ENCODE results near the gene PEX14. TPM values are rescaled to one million over a fixed set of nuclear protein-coding genes. Genes with fewer than 3 reads are reported as not detected.

The PEX14 gene
- polyA plus RNA-seq, 1 donor (not counting 4 experiments of a cell fraction or from before 2014, with no cell fraction given), result 8.4 TPM

DNA sequence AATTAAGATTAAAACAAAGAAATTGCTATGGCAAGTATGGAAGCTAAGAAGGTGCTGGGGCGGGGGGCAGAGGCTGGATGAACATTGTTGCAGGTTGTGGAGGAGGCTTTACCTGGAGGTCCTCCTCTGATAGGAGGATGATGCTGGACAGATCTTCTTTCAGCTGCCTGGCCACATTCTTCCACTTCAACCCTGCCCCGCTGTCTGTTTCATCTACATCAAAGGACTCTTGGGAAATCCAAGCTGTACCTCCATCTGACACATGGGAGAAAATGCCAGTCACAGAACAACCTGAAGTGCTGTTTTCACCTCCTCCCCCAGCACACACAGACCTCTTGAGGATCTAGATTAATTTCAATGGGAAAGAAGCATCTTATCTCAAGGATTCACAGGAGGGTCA is 7.7 kb upstream of the PEX14 start:
- H3K4me3 ChIP-seq (ENCODE audit: control insufficient read depth in 2 of 3, extremely low read depth in 1 of 3, insufficient read depth in 2 of 3, low read depth in 1 of 3, low read length in 3 of 3), result no peak overlapping the region
- no peak overlapping the region for H3K4me2 ChIP-seq (ENCODE audit: control insufficient read depth, extremely low read depth, insufficient read depth, low read depth, low read length)
- H3K36me3 ChIP-seq (ENCODE audit: control insufficient read depth in 2 of 2, extremely low read depth in 1 of 2, insufficient read depth in 2 of 2, low read length in 2 of 2), result peaks cover 21 to 24% of the 10 kb centered on the region in 2 experiments
- DNase-seq (ENCODE audit: low read depth, low spot score), result no peak
- no peaks in the 10 kb centered on the region for H3K9me3 ChIP-seq (ENCODE audit: control insufficient read depth, low read depth, low read length)
- H3K9ac ChIP-seq (ENCODE audit: control insufficient read depth, extremely low read depth, insufficient read depth, low read length), result no peak overlapping the region
- H2AFZ ChIP-seq (ENCODE audit: control insufficient read depth, low read length), result no peak overlapping the region
- dilution Hi-C loops (cut with MboI; ENCODE audit: extremely low pct_ligation_motif_present, low sequenced_read_pairs), result no loop called here
- no peaks in the 10 kb centered on the region for H3K27me3 ChIP-seq (ENCODE audit: control insufficient read depth, extremely low read depth, insufficient read depth, low read length)
- H3K9me1 ChIP-seq (ENCODE audit: control insufficient read depth, extremely low read depth, insufficient read depth, low read length), result no peaks in the 10 kb centered on the region
- no peak for FAIRE-seq
- peaks cover 9% of the 10 kb centered on the region for H3K4me1 ChIP-seq (ENCODE audit: control insufficient read depth, extremely low read depth, insufficient read depth, low read length)
- H4K20me1 ChIP-seq (ENCODE audit: control insufficient read depth, extremely low read depth, insufficient read depth, low read length), result no peaks in the 10 kb centered on the region
- H3K27ac ChIP-seq (ENCODE audit: control insufficient read depth, insufficient read depth, low read length), result no peak overlapping the region
- peaks cover 15% of the 10 kb centered on the region for H3K79me2 ChIP-seq (ENCODE audit: control insufficient read depth, insufficient read depth, low read length)
- TF ChIP-seq EZH2 (IDR thresholded peaks at IDR 0.05; ENCODE audit: low read length), result no peak
- TF ChIP-seq, protein P1, sequence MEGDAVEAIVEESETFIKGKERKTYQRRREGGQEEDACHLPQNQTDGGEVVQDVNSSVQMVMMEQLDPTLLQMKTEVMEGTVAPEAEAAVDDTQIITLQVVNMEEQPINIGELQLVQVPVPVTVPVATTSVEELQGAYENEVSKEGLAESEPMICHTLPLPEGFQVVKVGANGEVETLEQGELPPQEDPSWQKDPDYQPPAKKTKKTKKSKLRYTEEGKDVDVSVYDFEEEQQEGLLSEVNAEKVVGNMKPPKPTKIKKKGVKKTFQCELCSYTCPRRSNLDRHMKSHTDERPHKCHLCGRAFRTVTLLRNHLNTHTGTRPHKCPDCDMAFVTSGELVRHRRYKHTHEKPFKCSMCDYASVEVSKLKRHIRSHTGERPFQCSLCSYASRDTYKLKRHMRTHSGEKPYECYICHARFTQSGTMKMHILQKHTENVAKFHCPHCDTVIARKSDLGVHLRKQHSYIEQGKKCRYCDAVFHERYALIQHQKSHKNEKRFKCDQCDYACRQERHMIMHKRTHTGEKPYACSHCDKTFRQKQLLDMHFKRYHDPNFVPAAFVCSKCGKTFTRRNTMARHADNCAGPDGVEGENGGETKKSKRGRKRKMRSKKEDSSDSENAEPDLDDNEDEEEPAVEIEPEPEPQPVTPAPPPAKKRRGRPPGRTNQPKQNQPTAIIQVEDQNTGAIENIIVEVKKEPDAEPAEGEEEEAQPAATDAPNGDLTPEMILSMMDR (optimal IDR thresholded peaks at IDR 0.05 in 1 of 3, IDR thresholded peaks at IDR 0.05 in 1 of 3, conservative IDR thresholded peaks at IDR 0.05 in 1 of 3; ENCODE audit: extremely low read depth in 1 of 3, insufficient read depth in 2 of 3, low read length in 3 of 3), result no peak

DNA sequence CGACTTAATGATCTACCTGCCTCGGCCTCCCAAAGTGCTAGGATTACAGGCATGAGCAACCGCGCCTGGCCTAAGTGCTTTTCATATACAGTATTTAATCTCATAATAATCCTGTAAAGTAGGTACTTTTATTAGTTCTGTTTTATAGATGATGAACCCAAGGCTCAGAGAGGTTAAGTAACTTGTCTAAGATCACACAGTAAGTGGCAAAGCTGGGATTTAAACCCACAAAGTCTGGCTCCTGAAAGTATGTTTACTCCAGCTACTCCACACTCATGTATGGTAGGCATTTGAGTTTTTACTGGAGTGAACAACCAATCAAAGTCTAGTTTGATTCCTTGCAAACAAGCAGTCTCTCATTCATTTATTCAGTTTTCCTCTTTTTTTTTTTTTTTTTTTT is 4.7 kb upstream of the PEX14 start:
- Histone ChIP-seq H3K79me2 (ENCODE audit: control insufficient read depth, insufficient read depth, low read length) (peaks cover 18% of the 10 kb centered on the region), H3K9me1 (ENCODE audit: control insufficient read depth, extremely low read depth, insufficient read depth, low read length) (no peaks in the 10 kb centered on the region), H3K36me3 (ENCODE audit: control insufficient read depth in 2 of 2, extremely low read depth in 1 of 2, insufficient read depth in 2 of 2, low read length in 2 of 2) (peaks cover 4 to 14% of the 10 kb centered on the region in 2 experiments), H3K9me3 (ENCODE audit: control insufficient read depth, low read depth, low read length) (no peaks in the 10 kb centered on the region), H2AFZ (ENCODE audit: control insufficient read depth, low read length) (no peak overlapping the region), H3K4me3 (ENCODE audit: control insufficient read depth in 2 of 3, extremely low read depth in 1 of 3, insufficient read depth in 2 of 3, low read depth in 1 of 3, low read length in 3 of 3) (no peak overlapping the region), H3K4me1 (ENCODE audit: control insufficient read depth, extremely low read depth, insufficient read depth, low read length) (peaks cover 9% of the 10 kb centered on the region), H3K27me3 (ENCODE audit: control insufficient read depth, extremely low read depth, insufficient read depth, low read length) (no peaks in the 10 kb centered on the region), H3K9ac (ENCODE audit: control insufficient read depth, extremely low read depth, insufficient read depth, low read length) (no peak overlapping the region), H3K4me2 (ENCODE audit: control insufficient read depth, extremely low read depth, insufficient read depth, low read depth, low read length) (no peak overlapping the region), H3K27ac (ENCODE audit: control insufficient read depth, insufficient read depth, low read length) (no peak overlapping the region), H4K20me1 (ENCODE audit: control insufficient read depth, extremely low read depth, insufficient read depth, low read length) (no peaks in the 10 kb centered on the region)
- DNase-seq (ENCODE audit: low read depth, low spot score) (no peak), FAIRE-seq (no peak)
- no peak for TF ChIP-seq EZH2 (IDR thresholded peaks at IDR 0.05; ENCODE audit: low read length)
- TF ChIP-seq, protein P1 (optimal IDR thresholded peaks at IDR 0.05 in 1 of 3, IDR thresholded peaks at IDR 0.05 in 1 of 3, conservative IDR thresholded peaks at IDR 0.05 in 1 of 3; ENCODE audit: extremely low read depth in 1 of 3, insufficient read depth in 2 of 3, low read length in 3 of 3), result no peak
- dilution Hi-C loops (cut with MboI; ENCODE audit: extremely low pct_ligation_motif_present, low sequenced_read_pairs), result no loop called here

Data from keratinocyte (primary cell).